OCI-LY7 (cell line): ENCODE data around the gene CEP120. TPM values are rescaled to one million over a fixed set of nuclear protein-coding genes. Genes with fewer than 3 reads are reported as not detected.
A peak's percentile ranks its signal among the peaks of the same experiment; 100 is the strongest.

ENCODE experiments used
- Bru-seq: library from RNA; stranded (reverse); fragments of 400-500 nt; gene quantifications from one replicate; lab custom pipeline; 2021; lab: Mats Ljungman, UMichigan
- BruChase-seq, 2 experiments: library from RNA; stranded (reverse); fragments of 400-500 nt; gene quantifications; one replicate each; lab custom pipeline; 2021; lab: Mats Ljungman, UMichigan
- BruUV-seq: library from RNA; stranded (reverse); fragments of 400-500 nt; replicated peaks from 2 replicates; lab custom pipeline; 2021; lab: Mats Ljungman, UMichigan
- CTCF ChIA-PET: fragments of 300-600 bp; sonication (Branson Sonifier 250); formaldehyde crosslinking; loops from one replicate; lab custom pipeline; 2022; ENCODE audit warnings: antibody characterized with exemption; ENCODE audit not compliant: unreplicated experiment; lab: Charles Lee
- POLR2A ChIA-PET: fragments of 300-600 bp; sonication (Branson Sonifier 250); formaldehyde crosslinking; loops from one replicate; lab custom pipeline; 2022; ENCODE audit warnings: antibody characterized with exemption; lab: Charles Lee
- DNase-seq: peaks from one replicate; pipeline ENCODE4 v3.0.0-alpha.2; 2015; ENCODE audit warnings: low spot score
- H2AFZ ChIP-seq: fragments of 200-600 bp; sonication (generic), shearing (Covaris generic); 2 replicates; pipeline ENCODE4 v1.6.1; 2014; ENCODE audit warnings: mild to moderate bottlenecking, antibody characterized with exemption, low read length, moderate library complexity
- H3K27ac ChIP-seq: fragments of 200-600 bp; sonication (generic); 2 replicates; pipeline ENCODE4 v1.5.1; 2014; ENCODE audit warnings: mixed run types, low read depth, mild to moderate bottlenecking, moderate library complexity, low read length, inconsistent platforms; ENCODE audit not compliant: poor library complexity, severe bottlenecking
- H3K36me3 ChIP-seq: fragments of 200-600 bp; sonication (generic); 2 replicates; pipeline ENCODE4 v1.6.1; 2014; ENCODE audit warnings: mild to moderate bottlenecking, antibody characterized with exemption, low read length, moderate library complexity, mixed read lengths; ENCODE audit not compliant: insufficient read depth
- H3K4me1 ChIP-seq: fragments of 200-600 bp; sonication (generic); 2 replicates; pipeline ENCODE4 v1.5.1; 2014; ENCODE audit warnings: mild to moderate bottlenecking, low read length; ENCODE audit not compliant: insufficient read depth, poor library complexity, severe bottlenecking
- H3K4me2 ChIP-seq: fragments of 200-600 bp; sonication (generic); 2 replicates; pipeline ENCODE4 v1.6.1; 2014; ENCODE audit warnings: mild to moderate bottlenecking, low read length
- H3K4me3 ChIP-seq: fragments of 200-600 bp; sonication (generic); 2 replicates; pipeline ENCODE4 v1.5.1; 2014; ENCODE audit warnings: mild to moderate bottlenecking, low read depth, low read length; ENCODE audit not compliant: poor library complexity, severe bottlenecking
- H3K79me2 ChIP-seq: fragments of 200-600 bp; sonication (generic); 2 replicates; pipeline ENCODE4 v1.6.1; 2016; ENCODE audit warnings: low read depth, mild to moderate bottlenecking, low read length, moderate library complexity, mixed read lengths; ENCODE audit not compliant: insufficient read depth
- H3K9me2 ChIP-seq: fragments of 200-600 bp; sonication (generic); 2 replicates; pipeline ENCODE4 v1.6.1; 2016; ENCODE audit warnings: mild to moderate bottlenecking, low read length, mixed read lengths; ENCODE audit not compliant: insufficient read depth
- H3K9me3 ChIP-seq: fragments of 200-600 bp; sonication (generic); 2 replicates; pipeline ENCODE4 v1.6.1; 2014; ENCODE audit warnings: mild to moderate bottlenecking, mixed run types, low read length, mixed read lengths
- H4K20me1 ChIP-seq: fragments of 200-600 bp; sonication (generic); 2 replicates; pipeline ENCODE4 v1.6.1; 2014; ENCODE audit warnings: mild to moderate bottlenecking, antibody characterized with exemption, low read length, moderate library complexity, mixed read lengths; ENCODE audit not compliant: insufficient read depth
- CTCF ChIP-seq: fragments of 200-600 bp; sonication (generic); conservative IDR thresholded peaks from 2 replicates; pipeline ENCODE4 v1.5.1; 2014; ENCODE audit warnings: mild to moderate bottlenecking, antibody characterized with exemption, low read length, moderate library complexity, mixed read lengths
- EZH2phosphoT487 ChIP-seq: fragments of 200-600 bp; sonication (generic); IDR thresholded peaks from 2 replicates; pipeline ENCODE4 v1.6.1; 2018; ENCODE audit warnings: low read depth, borderline replicate concordance, mild to moderate bottlenecking, mixed run types, antibody characterized with exemption, low read length, moderate library complexity, mixed read lengths
- intact Hi-C: fragments of 100-400 bp; cut with micrococcal nuclease; formaldehyde crosslinking; loops from one replicate; pipeline ENCODE4 v1.10.0; 2022; ENCODE audit not compliant: unreplicated experiment
- long read RNA-seq: library from polyadenylated mRNA; stranded (forward); transcript quantifications from one replicate; pipeline ENCODE4 v2.0.0, GENCODE V29; 2022
- total RNA-seq, 2 experiments: library from RNA; depleted of rRNA in 1 of 2; stranded (reverse); fragments of >200 nt in 1 of 2; shearing (Covaris generic) in 1 of 2; gene quantifications; 2 replicates each; pipeline ENCODE4 v1.2.3, GENCODE V29; 2014 to 2022

Gene CEP120
- total RNA-seq (2014; rRNA removed; shearing (Covaris generic)), result 18.0 and 23.3 TPM in 2 replicates
- 23.7 and 23.8 TPM in 2 replicates for total RNA-seq (2022)
- percentile 81 among the genes with signal in this experiment for Bru-seq, nascent RNA
- percentile 68 among the genes with signal in this experiment for BruChase-seq, experiment 1, labeled RNA remaining after a 6-hour chase
- BruChase-seq, experiment 2, labeled RNA remaining after a 2-hour chase, result percentile 76 among the genes with signal in this experiment
- long read RNA-seq, full-length matches to known transcripts, result 6 of 21 reads
- long read RNA-seq, partial matches to known transcripts, result 8 of 21 reads
- long read RNA-seq, other reads (novel, unspliced or antisense), result 7 of 21 reads

- peak within 1 kb of the TSS; percentile 89 for H3K4me2 ChIP-seq
- ChIA-PET POLR2A (interaction anchor here (0.6 to 2.6 kb wide), 17 partner anchors 9 to 953 kb away, joined by 3 to 13 read pairs (median 3); partner anchors contain the start of gene CSNK1G3), CTCF (interaction anchor here (0.5 to 1.7 kb wide), 5 partner anchors 18 to 1461 kb away, joined by 3 to 5 read pairs (median 3); no protein-coding TSS in a partner anchor)
- DNase-seq, result peak; percentile 99
- no peaks in the 10 kb centered on the region for H3K9me3 ChIP-seq
- H3K79me2 ChIP-seq, result peaks cover 14% of the 10 kb centered on the region; the same call in 1 of the 2 replicates
- TSS peak; percentile 96 for BruUV-seq
- peak within 1 kb of the TSS; percentile 94 for H2AFZ ChIP-seq
- TF ChIP-seq EZH2phosphoT487 (no peak), CTCF (peak; percentile 84)
- intact Hi-C loops, result loop anchor here (1.0 to 5.0 kb wide), 4 partner anchors 25 to 189 kb away; partner anchors contain the start of gene CSNK1G3
- H3K9me2 ChIP-seq, result no peaks in the 10 kb centered on the region
- no peaks in the 10 kb centered on the region for H4K20me1 ChIP-seq
- H3K36me3 ChIP-seq, result peaks cover 6% of the 10 kb centered on the region
- H3K27ac ChIP-seq, result peak within 1 kb of the TSS; percentile 44
- peak within 1 kb of the TSS; percentile 83 for H3K4me3 ChIP-seq
- H3K4me1 ChIP-seq, result peaks cover 26% of the 10 kb centered on the region
Measured at GRCh38 chr5:123423278-123424149, at the start of gene CEP120. TSS of gene CEP120 (minus strand) at chr5:123423403. CDS start at chr5:123422998, 405 bp downstream.

- no peak for TF ChIP-seq EZH2phosphoT487
- no peak for TF ChIP-seq CTCF
- Histone ChIP-seq H4K20me1 (no peaks in the 10 kb centered on the region), H3K4me3 (no peak overlapping the region), H3K27ac (no peak overlapping the region), H3K4me1 (no peaks in the 10 kb centered on the region), H3K79me2 (no peaks in the 10 kb centered on the region), H3K9me3 (no peaks in the 10 kb centered on the region), H2AFZ (no peak overlapping the region), H3K4me2 (no peak overlapping the region), H3K9me2 (no peaks in the 10 kb centered on the region), H3K36me3 (no peaks in the 10 kb centered on the region)
- intact Hi-C loops, result no loop called here
- ChIA-PET POLR2A (interaction anchor here (1.1 kb wide), 1 partner anchor 12 kb away, joined by 4 read pairs; no protein-coding TSS in a partner anchor), CTCF (no interaction called here)
- DNase-seq, result no peak
- no TSS peak for BruUV-seq
Measured at GRCh38 chr5:123472150-123472924, 49.1 kb upstream of the CEP120 start.
